ENCODE data around the gene ITSN1. TPM values are rescaled to one million over a fixed set of nuclear protein-coding genes. Genes with fewer than 3 reads are reported as not detected.

ITSN1 gene
- total RNA-seq, 2 experiments from 2014 or later: 1.6 to 1.7 TPM

DNA sequence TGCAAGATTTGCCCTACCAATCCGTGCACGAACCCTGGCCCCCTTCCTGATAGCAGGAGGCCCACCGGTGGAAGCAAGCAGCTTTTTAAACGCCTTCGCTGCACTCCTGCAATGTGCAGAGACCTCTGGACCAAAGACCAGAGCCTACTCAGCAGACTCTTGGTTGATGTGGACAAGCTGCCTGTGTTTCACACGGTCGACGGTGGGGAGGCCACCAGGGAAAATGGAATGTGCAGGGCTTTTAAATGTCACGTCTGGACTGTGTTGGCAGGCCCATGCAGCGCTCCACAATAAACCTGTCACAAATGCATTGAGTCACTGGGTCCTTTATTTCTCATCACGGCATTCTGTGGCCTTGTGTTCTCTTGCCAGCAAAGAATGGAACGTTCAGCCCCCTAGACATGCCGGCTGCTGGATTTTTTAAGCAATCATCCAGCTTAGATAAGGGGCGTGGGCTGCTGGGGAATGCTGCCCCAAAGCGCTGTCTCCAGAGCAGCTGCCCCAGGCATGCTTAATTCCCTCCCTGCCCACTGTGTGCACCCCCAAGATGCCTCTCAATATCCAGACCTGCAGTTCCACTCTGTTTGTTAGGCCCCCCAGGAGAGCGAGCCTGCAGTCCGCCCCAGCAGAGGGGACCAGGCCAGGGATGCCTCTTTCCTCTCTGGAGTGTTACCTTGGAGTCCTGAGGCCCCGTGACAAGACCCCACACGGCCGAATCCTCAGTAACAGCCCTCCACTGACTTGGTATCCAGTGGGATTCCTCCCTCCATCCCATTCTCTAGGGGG lies 202.0 kb downstream of the ITSN1 start:
- ChIA-PET POLR2A (no interaction called here), CTCF (no interaction called here)
- H3K36me3 Mint-ChIP-seq (ENCODE audit: low read depth): no peaks in the 10 kb centered on the region
- no peak overlapping the region for H3K4me3 Mint-ChIP-seq
- no peaks in the 10 kb centered on the region for H3K9me3 Mint-ChIP-seq (ENCODE audit: insufficient read depth)
- no peak overlapping the region for H3K27ac Mint-ChIP-seq
- DNase-seq: no peak
- H3K27me3 Mint-ChIP-seq (ENCODE audit: low read depth): no peaks in the 10 kb centered on the region
- H3K4me1 Mint-ChIP-seq (ENCODE audit: low read depth): no peaks in the 10 kb centered on the region
- no peak for ATAC-seq

- no peaks in the 10 kb centered on the region for H3K36me3 Mint-ChIP-seq (ENCODE audit: low read depth)
- CTCF ChIA-PET: no interaction called here
- H3K4me3 Mint-ChIP-seq: no peak overlapping the region
- H3K27ac Mint-ChIP-seq: no peak overlapping the region
- H3K27me3 Mint-ChIP-seq (ENCODE audit: low read depth): no peaks in the 10 kb centered on the region
- H3K4me1 Mint-ChIP-seq (ENCODE audit: low read depth): no peaks in the 10 kb centered on the region
- ATAC-seq (no peak), DNase-seq (no peak)
- POLR2A ChIA-PET: no interaction called here
- no peaks in the 10 kb centered on the region for H3K9me3 Mint-ChIP-seq (ENCODE audit: insufficient read depth)
Observed at GRCh38 chr21:33844890-33845205, 202.5 kb downstream of the ITSN1 start.

DNA sequence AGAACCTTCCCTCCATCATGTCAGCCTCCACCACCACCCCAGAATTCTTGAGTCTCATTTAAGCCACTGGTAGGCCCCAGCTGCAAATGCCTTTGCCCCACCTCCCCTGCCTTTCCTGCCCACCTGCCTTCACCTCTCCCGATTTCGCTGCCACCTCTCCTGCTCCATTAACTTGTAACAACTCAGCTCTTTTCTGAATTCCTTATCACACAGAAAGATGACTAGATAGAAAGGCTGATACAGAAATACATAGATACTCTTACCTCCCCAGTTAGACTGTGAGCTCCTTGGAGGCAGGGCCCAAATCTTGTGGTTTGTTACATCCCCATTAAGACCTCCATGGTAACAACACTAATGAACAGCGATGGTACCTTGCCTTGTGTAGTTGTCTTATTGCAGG lies 203.8 kb downstream of the ITSN1 start:
- no peaks in the 10 kb centered on the region for H3K36me3 Mint-ChIP-seq (ENCODE audit: low read depth)
- no peaks in the 10 kb centered on the region for H3K27me3 Mint-ChIP-seq (ENCODE audit: low read depth)
- H3K4me1 Mint-ChIP-seq (ENCODE audit: low read depth): no peaks in the 10 kb centered on the region
- H3K27ac Mint-ChIP-seq: no peak overlapping the region
- ATAC-seq (no peak), DNase-seq (no peak)
- POLR2A ChIA-PET: no interaction called here
- no peak overlapping the region for H3K4me3 Mint-ChIP-seq
- H3K9me3 Mint-ChIP-seq (ENCODE audit: insufficient read depth): no peaks in the 10 kb centered on the region
- CTCF ChIA-PET: no interaction called here

DNA sequence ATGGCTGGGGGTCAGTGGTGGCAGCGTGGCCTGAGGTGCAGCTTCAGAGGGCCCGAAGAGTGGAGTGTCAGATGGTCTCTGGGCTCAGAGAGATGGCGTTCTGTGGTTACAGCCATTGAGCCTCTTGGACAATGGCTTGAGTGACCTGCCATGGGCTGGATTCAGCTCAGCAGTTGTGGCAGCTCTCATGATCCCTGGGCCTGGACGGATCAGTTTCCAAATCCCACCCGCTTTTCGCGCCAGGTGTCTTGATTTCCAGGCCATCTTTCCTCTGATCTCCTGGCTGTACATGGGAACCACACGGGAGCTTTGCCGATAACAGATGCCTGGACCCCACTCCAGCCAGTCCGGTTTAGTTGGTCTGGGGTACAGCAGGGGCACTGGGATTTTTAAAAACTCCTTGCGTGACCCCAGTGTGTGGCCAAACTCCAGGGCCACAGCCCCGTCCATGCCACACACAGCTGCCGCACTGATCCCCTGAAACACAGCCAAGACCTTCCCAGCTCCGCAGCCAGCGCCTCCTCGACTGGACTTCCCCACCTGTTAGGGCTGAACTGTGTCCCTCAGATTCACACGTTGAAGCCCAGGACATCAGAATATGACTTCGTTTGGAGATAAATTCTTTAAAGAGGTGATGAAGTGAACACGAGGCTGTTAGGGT lies 205.4 kb downstream of the ITSN1 start:
- DNase-seq (no peak), ATAC-seq (no peak)
- H3K4me3 Mint-ChIP-seq: no peak overlapping the region
- no peaks in the 10 kb centered on the region for H3K36me3 Mint-ChIP-seq (ENCODE audit: low read depth)
- no peaks in the 10 kb centered on the region for H3K4me1 Mint-ChIP-seq (ENCODE audit: low read depth)
- H3K27me3 Mint-ChIP-seq (ENCODE audit: low read depth): no peaks in the 10 kb centered on the region
- H3K27ac Mint-ChIP-seq: no peak overlapping the region
- ChIA-PET CTCF (no interaction called here), POLR2A (no interaction called here)
- no peaks in the 10 kb centered on the region for H3K9me3 Mint-ChIP-seq (ENCODE audit: insufficient read depth)

DNA sequence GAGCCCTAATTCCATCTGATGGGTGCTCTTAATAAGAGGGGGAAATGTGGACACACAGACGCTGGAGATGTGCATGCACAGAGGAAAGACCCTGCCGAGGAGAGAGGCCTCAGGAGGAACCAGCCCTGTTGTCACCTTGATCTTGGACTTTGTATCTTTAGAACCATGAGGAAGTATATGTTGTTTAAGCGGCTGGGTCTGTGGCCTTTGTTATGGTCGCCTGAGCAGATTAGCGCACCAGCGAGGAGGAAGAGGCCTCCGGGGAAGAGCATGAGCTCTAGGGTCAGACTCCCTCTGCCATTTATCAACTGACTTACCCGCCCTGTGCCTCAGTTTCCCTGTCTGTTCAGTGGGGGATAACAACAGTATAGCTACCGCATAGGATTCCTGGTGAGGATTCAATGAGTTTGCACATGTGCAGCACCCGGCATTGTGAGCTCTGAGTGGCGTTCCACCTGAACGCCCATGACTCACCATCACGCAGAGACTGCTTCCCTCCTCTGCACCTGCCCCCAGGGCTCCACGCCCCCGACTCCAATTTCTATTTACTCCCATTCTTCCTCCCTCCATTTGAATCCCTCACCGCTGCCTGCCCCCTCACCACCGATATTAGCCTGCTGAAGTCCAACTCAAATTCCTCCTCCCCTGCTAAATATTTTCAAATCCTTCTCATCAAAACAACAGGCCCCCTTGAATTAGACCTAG lies 206.1 kb downstream of the ITSN1 start:
- H3K4me3 Mint-ChIP-seq: no peak overlapping the region
- no peaks in the 10 kb centered on the region for H3K4me1 Mint-ChIP-seq (ENCODE audit: low read depth)
- H3K36me3 Mint-ChIP-seq (ENCODE audit: low read depth): no peaks in the 10 kb centered on the region
- ATAC-seq (no peak), DNase-seq (no peak)
- ChIA-PET CTCF (no interaction called here), POLR2A (interaction anchor here (0.6 kb wide), 1 partner anchor 137 kb away, joined by 3 read pairs; no protein-coding TSS in a partner anchor)
- no peaks in the 10 kb centered on the region for H3K9me3 Mint-ChIP-seq (ENCODE audit: insufficient read depth)
- H3K27ac Mint-ChIP-seq: no peak overlapping the region
- H3K27me3 Mint-ChIP-seq (ENCODE audit: low read depth): no peaks in the 10 kb centered on the region

GRCh38 chr21:33849834-33850233 lies 207.5 kb downstream of the ITSN1 start:
- POLR2A ChIA-PET: no interaction called here
- DNase-seq (no peak), ATAC-seq (no peak)
- Mint-ChIP-seq H3K27ac (no peak overlapping the region), H3K9me3 (ENCODE audit: insufficient read depth) (no peaks in the 10 kb centered on the region), H3K36me3 (ENCODE audit: low read depth) (no peaks in the 10 kb centered on the region), H3K4me1 (ENCODE audit: low read depth) (no peaks in the 10 kb centered on the region), H3K27me3 (ENCODE audit: low read depth) (no peaks in the 10 kb centered on the region), H3K4me3 (no peak overlapping the region)
- CTCF ChIA-PET: no interaction called here

DNA sequence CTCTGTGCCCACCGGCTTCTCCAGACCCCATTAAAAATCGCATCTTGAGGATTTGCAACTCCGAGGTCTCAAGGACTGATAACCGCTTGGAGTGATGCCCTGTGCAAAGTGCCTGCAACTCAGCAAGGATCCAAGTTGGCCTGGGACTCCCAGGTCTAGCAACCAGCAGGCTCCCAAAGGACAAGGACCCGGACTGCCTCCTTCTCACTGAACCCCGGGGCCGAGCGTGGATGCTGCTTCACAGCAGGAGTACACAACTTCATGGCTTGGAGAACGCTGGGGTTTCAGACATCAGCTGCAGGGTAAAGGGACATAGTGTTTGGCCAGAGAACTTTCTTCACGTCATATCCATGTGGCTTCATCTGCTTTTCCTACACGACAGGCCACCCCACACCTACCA lies 208.1 kb downstream of the ITSN1 start:
- Mint-ChIP-seq H3K27me3 (ENCODE audit: low read depth) (no peaks in the 10 kb centered on the region), H3K4me1 (ENCODE audit: low read depth) (no peaks in the 10 kb centered on the region), H3K4me3 (no peak overlapping the region), H3K36me3 (ENCODE audit: low read depth) (no peaks in the 10 kb centered on the region), H3K27ac (no peak overlapping the region), H3K9me3 (ENCODE audit: insufficient read depth) (no peaks in the 10 kb centered on the region)
- POLR2A ChIA-PET: no interaction called here
- CTCF ChIA-PET: no interaction called here
- DNase-seq: no peak
- no peak for ATAC-seq

DNA sequence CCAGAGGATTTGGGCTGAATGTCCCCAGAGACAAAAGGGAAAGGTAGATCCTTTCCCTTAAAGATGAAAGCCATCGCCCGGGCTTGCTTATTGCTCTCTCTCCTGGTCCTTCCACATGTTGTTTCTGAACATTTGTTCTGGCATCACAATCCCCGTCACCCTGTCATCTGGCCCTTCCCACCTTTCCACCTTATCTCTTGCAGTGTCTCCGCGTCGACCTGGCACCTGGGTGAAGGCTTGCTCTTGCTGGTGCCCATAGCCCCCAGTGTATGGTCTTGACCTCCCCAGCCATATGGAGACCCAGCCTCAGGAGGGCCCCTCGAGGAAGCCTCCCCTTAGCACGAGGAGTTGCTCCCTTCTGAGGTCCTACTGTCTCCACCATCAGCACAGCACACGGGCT lies 208.7 kb downstream of the ITSN1 start:
- H3K27me3 Mint-ChIP-seq (ENCODE audit: low read depth): no peaks in the 10 kb centered on the region

DNA sequence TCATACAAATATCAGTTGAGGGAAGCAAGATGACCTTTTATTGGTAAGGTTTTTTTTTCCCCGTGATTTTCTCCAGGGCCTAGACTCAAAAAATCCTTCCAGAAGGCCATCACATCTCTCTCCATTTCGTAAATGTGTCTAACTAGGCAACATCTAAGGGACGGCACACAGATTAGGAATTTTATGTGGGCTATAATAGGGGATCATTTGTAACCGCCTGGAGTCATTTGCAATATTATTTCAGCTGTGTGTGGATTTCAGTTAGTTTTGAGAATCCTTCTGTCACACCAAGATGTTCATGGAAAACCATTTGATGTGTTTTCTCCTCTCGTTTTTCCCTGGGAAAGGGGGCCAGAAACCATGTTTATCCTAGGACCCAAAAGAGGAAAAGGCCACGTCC lies 210.2 kb downstream of the ITSN1 start:
- no peak overlapping the region for H3K27ac Mint-ChIP-seq
- ATAC-seq: no peak
- no peak overlapping the region for H3K4me3 Mint-ChIP-seq

More for the DNA sequence above, 208.7 kb downstream of the ITSN1 start:
- Mint-ChIP-seq H3K36me3 (ENCODE audit: low read depth) (no peaks in the 10 kb centered on the region), H3K4me3 (no peak overlapping the region), H3K9me3 (ENCODE audit: insufficient read depth) (no peaks in the 10 kb centered on the region), H3K4me1 (ENCODE audit: low read depth) (no peaks in the 10 kb centered on the region), H3K27ac (no peak overlapping the region)
- DNase-seq: no peak
- ATAC-seq: no peak
- POLR2A ChIA-PET: no interaction called here
- CTCF ChIA-PET: no interaction called here

DNA sequence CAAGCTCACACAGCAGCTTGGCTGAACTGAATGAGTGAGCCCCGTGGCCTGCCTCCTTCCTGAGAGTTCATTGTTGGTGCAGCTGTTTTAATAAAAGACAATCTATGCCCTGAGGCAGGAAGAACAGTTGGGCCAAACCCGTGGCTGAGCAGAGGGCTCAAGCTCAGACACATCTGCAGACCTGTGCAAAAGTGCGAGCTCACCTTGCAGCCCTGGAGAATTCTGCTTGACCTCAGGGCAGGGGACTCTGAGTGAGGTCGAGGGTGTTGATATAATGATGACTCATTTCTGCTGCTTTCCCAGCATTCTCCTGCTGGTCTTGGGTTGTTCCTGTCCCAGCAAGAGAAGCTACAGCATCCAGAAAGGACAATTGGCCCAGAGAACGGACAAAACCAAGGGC lies 212.3 kb downstream of the ITSN1 start:
- ChIA-PET POLR2A (no interaction called here), CTCF (interaction anchor here (1.1 kb wide), 1 partner anchor 140 kb away, joined by 3 read pairs; no protein-coding TSS in a partner anchor)
- no peak overlapping the region for H3K27ac Mint-ChIP-seq
- H3K9me3 Mint-ChIP-seq (ENCODE audit: insufficient read depth): no peaks in the 10 kb centered on the region
- ATAC-seq: no peak
- H3K4me1 Mint-ChIP-seq (ENCODE audit: low read depth): no peaks in the 10 kb centered on the region
- no peaks in the 10 kb centered on the region for H3K36me3 Mint-ChIP-seq (ENCODE audit: low read depth)
- H3K27me3 Mint-ChIP-seq (ENCODE audit: low read depth): no peaks in the 10 kb centered on the region
- no peak for DNase-seq
- no peak overlapping the region for H3K4me3 Mint-ChIP-seq

More for the DNA sequence above, 210.2 kb downstream of the ITSN1 start:
- CTCF ChIA-PET: no interaction called here
- H3K9me3 Mint-ChIP-seq (ENCODE audit: insufficient read depth): no peaks in the 10 kb centered on the region
- H3K27me3 Mint-ChIP-seq (ENCODE audit: low read depth): no peaks in the 10 kb centered on the region
- H3K4me1 Mint-ChIP-seq (ENCODE audit: low read depth): no peaks in the 10 kb centered on the region
- H3K36me3 Mint-ChIP-seq (ENCODE audit: low read depth): no peaks in the 10 kb centered on the region
- POLR2A ChIA-PET: no interaction called here
- DNase-seq: no peak

GRCh38 chr21:33855190-33855589 lies 212.9 kb downstream of the ITSN1 start:
- Mint-ChIP-seq H3K27me3 (ENCODE audit: low read depth) (no peaks in the 10 kb centered on the region), H3K27ac (no peak overlapping the region), H3K4me1 (ENCODE audit: low read depth) (no peaks in the 10 kb centered on the region), H3K36me3 (ENCODE audit: low read depth) (no peaks in the 10 kb centered on the region), H3K4me3 (no peak overlapping the region), H3K9me3 (ENCODE audit: insufficient read depth) (no peaks in the 10 kb centered on the region)
- CTCF ChIA-PET: interaction anchor here (1.1 kb wide), 1 partner anchor 140 kb away, joined by 3 read pairs; no protein-coding TSS in a partner anchor
- POLR2A ChIA-PET: no interaction called here
- ATAC-seq (no peak), DNase-seq (peak; percentile 21)

DNA sequence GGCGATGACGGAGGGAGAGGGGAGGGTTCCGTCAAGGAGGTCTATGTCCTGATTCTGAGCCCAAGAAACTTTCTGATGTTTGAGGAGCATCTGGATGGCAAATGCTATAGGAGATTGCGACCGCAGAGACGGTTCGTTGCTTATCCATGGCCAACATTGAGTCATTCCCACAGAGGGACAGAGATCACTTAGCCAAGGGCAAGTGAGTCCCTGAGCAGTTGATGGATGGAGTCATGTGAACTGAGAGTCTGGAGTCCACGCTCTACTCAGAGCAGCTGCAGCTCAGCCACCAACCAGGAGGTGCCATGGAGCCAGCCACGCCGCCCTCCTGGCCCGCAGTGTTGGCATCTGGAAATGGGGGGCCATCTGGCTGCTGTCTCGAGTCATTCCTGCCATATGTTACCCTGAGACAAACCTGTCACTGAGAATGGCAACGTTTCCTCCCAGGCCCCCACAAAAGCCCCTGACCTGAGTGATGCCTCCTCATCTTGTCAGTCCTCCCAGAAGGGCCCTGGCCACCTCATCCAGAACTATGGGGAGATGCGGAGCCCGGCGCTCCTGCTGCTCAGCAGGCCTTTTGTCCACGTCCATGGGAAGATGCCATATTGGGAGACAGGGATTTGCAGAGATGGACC lies 214.7 kb downstream of the ITSN1 start:
- POLR2A ChIA-PET: no interaction called here
- ATAC-seq: no peak
- H3K27ac Mint-ChIP-seq: no peak overlapping the region
- H3K36me3 Mint-ChIP-seq (ENCODE audit: low read depth): no peaks in the 10 kb centered on the region
- no peak overlapping the region for H3K4me3 Mint-ChIP-seq
- H3K9me3 Mint-ChIP-seq (ENCODE audit: insufficient read depth): no peaks in the 10 kb centered on the region
- no peaks in the 10 kb centered on the region for H3K4me1 Mint-ChIP-seq (ENCODE audit: low read depth)
- CTCF ChIA-PET: no interaction called here
- H3K27me3 Mint-ChIP-seq (ENCODE audit: low read depth): no peaks in the 10 kb centered on the region
- DNase-seq: no peak
